ENCODE data around the gene TGFBR3L.
"Not testable (repeated sequence)": the region's sequence is repeated elsewhere in the genome, so short reads cannot be mapped to it uniquely, and the experiment has no call there.

Gene TGFBR3L

DNA sequence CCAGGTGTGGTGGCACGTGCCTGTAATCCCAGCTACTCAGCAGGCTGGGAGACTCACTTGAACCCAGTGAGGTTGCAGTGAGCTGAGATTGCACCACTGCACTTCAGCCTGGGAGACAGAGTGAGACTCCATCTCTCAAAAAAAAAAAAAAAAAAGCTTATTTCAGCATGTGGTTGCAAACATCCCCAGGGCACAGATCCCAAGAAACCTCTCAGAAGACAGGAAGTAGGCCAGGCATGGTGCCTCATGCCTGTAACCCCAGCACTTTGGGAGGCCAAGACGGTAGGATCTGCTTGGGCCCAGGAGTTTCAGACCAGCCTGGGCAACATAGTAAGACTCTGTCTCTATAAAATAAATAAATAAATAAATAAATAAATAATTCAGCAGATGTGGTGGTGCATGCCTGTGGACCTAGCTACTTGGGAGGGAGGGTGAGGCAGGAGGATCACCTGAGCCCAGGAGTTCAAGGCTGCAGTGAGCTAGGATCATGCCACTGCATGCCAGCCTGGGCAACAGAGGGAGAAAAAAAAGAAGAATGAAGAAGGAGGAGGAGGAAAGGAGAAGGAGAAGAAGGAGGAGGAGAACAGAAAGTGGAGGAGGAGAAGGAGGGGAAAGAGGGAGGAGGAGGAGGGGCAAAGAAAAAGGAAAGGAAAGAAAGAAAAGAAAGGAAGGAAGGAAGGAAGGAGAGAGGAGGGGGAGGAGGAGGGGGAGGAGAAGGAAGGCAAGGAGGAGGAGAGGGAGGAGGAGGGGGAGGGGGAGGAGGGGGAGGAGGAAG, 30.6 kb upstream of the TGFBR3L start:
- H3K9me3 ChIP-seq (replicated peaks; ENCODE audit: low read length) = no peaks in the 10 kb centered on the region
- no peak overlapping the region for H3K4me3 ChIP-seq (ENCODE audit: low read length)
- H3K4me1 ChIP-seq (ENCODE audit: control insufficient read depth, insufficient read depth, low read length) = peaks cover 9% of the 10 kb centered on the region
- no peak overlapping the region for H3K4me2 ChIP-seq (ENCODE audit: low read length)
- no peaks in the 10 kb centered on the region for H3K27me3 ChIP-seq (ENCODE audit: control insufficient read depth, insufficient read depth, low read length)
- H3K9ac ChIP-seq (ENCODE audit: low read depth, low read length) = no peak overlapping the region
- no peaks in the 10 kb centered on the region for H3K36me3 ChIP-seq (ENCODE audit: insufficient read depth, low read length)

DNA sequence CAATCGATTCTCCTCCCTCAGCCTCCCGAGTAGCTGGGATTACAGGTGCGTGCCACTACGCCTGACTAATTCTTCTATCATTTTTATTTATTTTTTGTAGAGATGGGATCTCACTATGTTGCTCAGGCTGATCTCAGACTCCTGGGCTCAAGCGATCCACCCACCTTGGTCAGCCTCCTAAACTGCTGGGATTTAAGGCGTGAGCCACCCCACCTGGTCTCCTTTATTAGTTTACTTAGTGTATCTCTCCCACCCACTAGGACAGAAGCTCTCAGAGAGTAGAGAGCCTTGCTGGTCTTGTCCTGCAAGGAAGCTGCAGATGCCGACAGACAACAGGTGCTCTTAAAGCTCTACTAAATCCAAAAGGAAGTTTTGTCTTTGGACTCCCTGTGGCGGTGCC, 28.8 kb upstream of the TGFBR3L start:
- H3K4me2 ChIP-seq (ENCODE audit: low read length) = no peak overlapping the region
- H3K4me3 ChIP-seq (ENCODE audit: low read length) = no peak overlapping the region
- H3K27me3 ChIP-seq (ENCODE audit: control insufficient read depth, insufficient read depth, low read length) = no peaks in the 10 kb centered on the region
- H3K4me1 ChIP-seq (ENCODE audit: control insufficient read depth, insufficient read depth, low read length) = peaks cover 10% of the 10 kb centered on the region
- no peaks in the 10 kb centered on the region for H3K9me3 ChIP-seq (replicated peaks; ENCODE audit: low read length)
- no peak overlapping the region for H3K9ac ChIP-seq (ENCODE audit: low read depth, low read length)
- H3K36me3 ChIP-seq (ENCODE audit: insufficient read depth, low read length) = no peaks in the 10 kb centered on the region

DNA sequence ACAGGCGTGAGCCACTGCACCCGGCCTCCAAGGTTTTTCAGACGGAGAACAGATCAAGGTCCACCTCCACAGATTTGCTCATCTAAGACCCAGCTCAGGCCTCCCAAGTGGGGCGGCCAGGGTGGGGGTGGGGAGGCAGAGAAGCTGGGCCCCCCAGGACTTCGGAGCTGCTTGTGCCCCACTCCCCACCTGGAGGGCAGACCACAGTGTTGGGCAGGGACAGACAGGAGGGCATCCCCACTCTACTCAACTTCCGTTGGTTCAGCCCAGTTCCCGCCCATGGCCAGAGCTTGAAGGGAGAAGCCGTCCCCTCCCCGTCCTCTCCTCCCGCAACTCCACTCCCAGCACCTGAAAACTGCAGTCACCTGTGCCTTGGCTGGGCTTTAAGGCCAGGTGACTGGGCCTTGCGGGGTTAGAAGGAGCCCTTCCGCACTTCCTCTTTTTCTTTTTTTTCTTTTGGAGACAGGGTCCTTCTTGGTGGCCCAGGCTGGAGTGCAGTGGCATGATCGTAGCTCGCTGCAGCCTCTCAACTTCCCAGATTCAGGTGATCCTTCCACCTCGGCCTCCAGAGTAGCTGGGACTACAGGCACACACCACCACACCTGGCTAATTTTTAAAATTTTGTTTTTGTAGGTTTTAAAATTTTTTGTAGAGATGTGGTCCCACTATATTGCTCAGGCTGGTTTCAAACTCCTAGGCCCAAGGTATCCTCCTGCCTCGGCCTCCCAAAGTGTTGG, 27.1 kb upstream of the TGFBR3L start:
- no peak overlapping the region for H3K4me3 ChIP-seq (ENCODE audit: low read length)
- no peaks in the 10 kb centered on the region for H3K9me3 ChIP-seq (replicated peaks; ENCODE audit: low read length)
- no peaks in the 10 kb centered on the region for H3K27me3 ChIP-seq (ENCODE audit: control insufficient read depth, insufficient read depth, low read length)
- H3K4me1 ChIP-seq (ENCODE audit: control insufficient read depth, insufficient read depth, low read length) = peaks cover 15% of the 10 kb centered on the region
- peak overlapping the region; percentile 94 for H3K4me2 ChIP-seq (ENCODE audit: low read length)
- no peaks in the 10 kb centered on the region for H3K36me3 ChIP-seq (ENCODE audit: insufficient read depth, low read length)
- H3K9ac ChIP-seq (ENCODE audit: low read depth, low read length) = no peak overlapping the region

DNA sequence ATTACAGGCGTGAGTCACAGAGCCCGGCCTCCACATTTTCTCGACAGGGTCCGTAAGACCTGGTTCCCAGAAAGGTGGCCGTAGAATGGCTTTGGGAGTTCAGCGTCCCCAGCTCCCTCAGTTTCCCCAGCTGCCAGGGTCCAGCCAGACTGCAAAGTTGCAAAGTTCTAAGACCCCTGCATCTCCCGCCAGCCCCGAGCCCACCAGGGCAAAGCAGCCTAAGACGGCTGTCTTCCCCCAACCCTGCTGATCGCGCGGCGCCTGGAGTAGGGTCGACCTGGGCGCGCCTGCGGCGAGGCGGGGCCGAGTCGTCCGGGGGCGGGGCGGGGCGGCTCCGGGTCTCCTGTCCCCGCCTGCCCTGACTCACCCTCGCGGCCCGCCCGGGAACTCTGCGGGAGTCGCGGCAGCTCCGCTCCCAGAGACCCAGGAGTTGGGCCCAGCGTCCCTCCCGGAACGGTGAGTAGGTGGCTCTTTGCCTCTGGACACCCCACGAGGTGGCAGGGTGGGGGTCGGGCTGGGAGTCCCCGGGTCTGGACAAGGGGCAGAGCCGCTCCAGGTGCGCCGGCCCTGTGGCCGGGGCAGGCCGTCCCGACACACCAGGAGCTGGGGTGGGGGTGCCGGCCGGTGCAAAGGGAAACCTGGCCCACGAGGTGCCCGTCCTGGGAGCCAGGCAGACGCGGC, 26.3 kb upstream of the TGFBR3L start, which contains the start of gene LRRC8E:
LRRC8E (plus strand) TSS at position 366 of the 681 bp plus-strand sequence. CDS start 7,094 bp downstream, outside the sequence.
- no peaks in the 10 kb centered on the region for H3K9me3 ChIP-seq (replicated peaks; ENCODE audit: low read length)
- peak within 1 kb of the TSS; percentile 94 for H3K4me2 ChIP-seq (ENCODE audit: low read length)
- H3K4me3 ChIP-seq (ENCODE audit: low read length) = peak within 1 kb of the TSS; percentile 80
- peak within 1 kb of the TSS; percentile 87 for H3K9ac ChIP-seq (ENCODE audit: low read depth, low read length)
- H3K27me3 ChIP-seq (ENCODE audit: control insufficient read depth, insufficient read depth, low read length) = no peaks in the 10 kb centered on the region
- H3K4me1 ChIP-seq (ENCODE audit: control insufficient read depth, insufficient read depth, low read length) = peaks cover 15% of the 10 kb centered on the region
- no peaks in the 10 kb centered on the region for H3K36me3 ChIP-seq (ENCODE audit: insufficient read depth, low read length)

DNA sequence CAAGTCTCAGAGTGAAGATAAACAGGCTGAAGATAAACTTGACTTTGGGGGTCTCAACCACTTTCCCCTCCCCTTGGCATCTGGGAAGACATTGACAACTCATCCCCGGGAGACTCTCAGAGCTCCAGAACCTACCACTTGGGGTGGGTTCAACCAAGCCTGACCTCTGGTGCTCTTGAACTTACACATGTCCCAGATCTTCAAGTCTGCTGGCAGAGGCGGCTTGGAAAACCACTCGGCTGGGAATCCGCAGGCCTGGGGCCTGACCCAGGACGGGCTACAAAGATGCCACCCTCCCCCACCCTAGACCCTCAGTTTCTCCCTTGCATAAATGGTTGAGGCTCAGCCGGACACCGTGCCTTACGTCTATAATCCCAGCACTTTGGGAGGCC, 25.8 kb upstream of the TGFBR3L start:
- Histone ChIP-seq H3K4me1 (ENCODE audit: control insufficient read depth, insufficient read depth, low read length) (peaks cover 15% of the 10 kb centered on the region), H3K36me3 (ENCODE audit: insufficient read depth, low read length) (no peaks in the 10 kb centered on the region), H3K9ac (ENCODE audit: low read depth, low read length) (peak overlapping the region; percentile 87), H3K9me3 (replicated peaks; ENCODE audit: low read length) (no peaks in the 10 kb centered on the region), H3K4me3 (ENCODE audit: low read length) (peak overlapping the region; percentile 80), H3K4me2 (ENCODE audit: low read length) (peak overlapping the region; percentile 94), H3K27me3 (ENCODE audit: control insufficient read depth, insufficient read depth, low read length) (no peaks in the 10 kb centered on the region)

DNA sequence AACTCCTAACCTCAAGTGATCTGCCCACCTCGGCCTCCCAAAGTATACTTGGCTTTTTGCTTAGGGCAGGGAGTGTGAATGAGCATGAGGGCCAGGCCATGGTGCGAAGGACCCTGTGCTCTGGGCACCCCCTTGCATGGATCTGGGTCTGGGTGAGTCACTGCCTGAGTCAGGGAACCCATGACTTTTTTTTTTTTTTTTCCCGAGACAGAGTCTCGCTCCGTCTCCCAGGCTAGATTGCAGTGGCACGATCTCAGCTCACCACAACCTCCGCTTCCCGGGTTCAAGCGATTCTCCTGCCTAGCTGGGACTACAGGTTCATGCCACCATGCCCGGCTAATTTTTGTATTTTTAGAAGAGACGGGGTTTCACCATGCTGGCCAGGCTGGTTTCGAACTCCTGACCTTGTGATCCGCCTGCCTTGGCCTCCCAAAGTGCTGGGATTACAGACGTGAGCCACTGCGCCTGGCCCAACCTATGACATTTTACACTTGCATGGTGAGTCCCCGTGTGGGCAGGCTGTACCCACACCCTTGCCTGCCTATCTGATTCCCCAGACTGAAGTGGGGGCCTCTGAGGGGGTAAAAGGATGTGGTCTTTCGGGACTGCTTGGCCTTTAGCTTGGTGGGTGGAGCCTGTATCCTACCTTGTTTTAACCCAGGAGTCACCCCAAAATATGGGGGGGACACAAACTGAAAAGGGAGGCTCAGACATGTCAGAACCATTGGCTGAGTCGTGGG, 21.1 kb upstream of the TGFBR3L start:
- H3K9me3 ChIP-seq (replicated peaks; ENCODE audit: low read length); H3K9ac ChIP-seq (ENCODE audit: low read depth, low read length); H3K27me3 ChIP-seq (ENCODE audit: control insufficient read depth, insufficient read depth, low read length); H3K4me3 ChIP-seq (ENCODE audit: low read length); H3K4me2 ChIP-seq (ENCODE audit: low read length); H3K36me3 ChIP-seq (ENCODE audit: insufficient read depth, low read length): not testable (repeated sequence)
- peaks cover 18% of the 10 kb centered on the region for H3K4me1 ChIP-seq (ENCODE audit: control insufficient read depth, insufficient read depth, low read length)

DNA sequence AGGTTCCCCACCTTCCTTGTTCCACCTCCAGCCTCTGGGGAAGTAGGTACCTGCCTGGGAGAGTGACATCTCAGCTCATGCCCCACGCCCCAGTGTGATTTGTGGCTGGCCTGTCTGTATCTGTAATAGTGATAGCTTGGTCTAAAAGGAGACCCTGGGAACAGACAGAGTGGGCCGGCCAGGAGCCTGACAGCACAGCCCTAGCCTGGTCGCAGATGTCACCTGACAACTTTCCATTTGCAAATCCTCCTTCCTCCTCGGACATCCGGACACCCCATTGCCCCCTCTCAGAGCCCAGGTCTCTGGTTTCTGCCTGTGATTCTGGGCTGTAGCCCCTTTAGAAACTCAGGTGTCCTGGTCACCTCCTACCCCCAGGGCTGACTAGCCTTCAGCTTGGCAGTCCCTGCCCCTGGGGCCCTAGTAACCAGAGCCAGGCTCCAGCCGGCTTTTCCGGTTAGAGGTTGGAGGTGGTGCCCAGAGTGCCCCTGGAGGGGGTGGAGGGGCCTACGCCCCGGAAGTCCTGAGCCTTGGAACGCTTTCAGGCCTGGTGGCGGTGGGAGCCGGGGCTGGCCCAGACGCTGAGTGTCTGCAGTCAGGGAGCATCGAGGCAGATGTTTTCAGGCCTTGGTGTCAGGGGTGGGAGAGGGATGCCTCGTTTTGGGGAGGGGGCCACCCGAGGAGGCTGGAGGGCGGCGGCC, 19.9 kb upstream of the TGFBR3L start:
- H3K4me2 ChIP-seq (ENCODE audit: low read length) = no peak overlapping the region
- H3K9me3 ChIP-seq (replicated peaks; ENCODE audit: low read length) = no peaks in the 10 kb centered on the region
- H3K9ac ChIP-seq (ENCODE audit: low read depth, low read length) = no peak overlapping the region
- H3K4me3 ChIP-seq (ENCODE audit: low read length) = no peak overlapping the region
- H3K36me3 ChIP-seq (ENCODE audit: insufficient read depth, low read length) = peaks cover 6% of the 10 kb centered on the region
- no peaks in the 10 kb centered on the region for H3K27me3 ChIP-seq (ENCODE audit: control insufficient read depth, insufficient read depth, low read length)
- H3K4me1 ChIP-seq (ENCODE audit: control insufficient read depth, insufficient read depth, low read length) = peaks cover 13% of the 10 kb centered on the region

DNA sequence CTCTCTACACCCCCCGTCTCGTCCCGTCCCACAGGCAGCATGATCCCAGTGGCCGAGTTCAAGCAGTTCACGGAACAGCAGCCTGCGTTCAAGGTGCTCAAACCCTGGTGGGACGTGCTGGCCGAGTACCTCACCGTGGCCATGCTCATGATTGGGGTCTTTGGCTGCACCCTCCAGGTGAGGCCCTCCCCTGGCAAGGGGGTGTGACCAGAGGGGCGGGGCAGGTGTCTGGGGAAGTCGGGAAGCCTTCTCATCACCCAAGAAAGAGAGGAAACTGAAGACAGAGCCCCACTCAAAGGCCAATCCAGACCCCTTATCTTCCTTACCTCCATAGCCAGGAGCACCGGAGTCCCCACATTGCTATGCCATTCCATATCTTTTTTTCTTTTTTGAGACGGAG, 19.1 kb upstream of the TGFBR3L start:
- Histone ChIP-seq H3K4me3 (ENCODE audit: low read length) (no peak overlapping the region), H3K4me1 (ENCODE audit: control insufficient read depth, insufficient read depth, low read length) (peaks cover 13% of the 10 kb centered on the region), H3K4me2 (ENCODE audit: low read length) (no peak overlapping the region), H3K27me3 (ENCODE audit: control insufficient read depth, insufficient read depth, low read length) (no peaks in the 10 kb centered on the region), H3K9ac (ENCODE audit: low read depth, low read length) (no peak overlapping the region), H3K9me3 (replicated peaks; ENCODE audit: low read length) (no peaks in the 10 kb centered on the region), H3K36me3 (ENCODE audit: insufficient read depth, low read length) (peaks cover 8% of the 10 kb centered on the region)

DNA sequence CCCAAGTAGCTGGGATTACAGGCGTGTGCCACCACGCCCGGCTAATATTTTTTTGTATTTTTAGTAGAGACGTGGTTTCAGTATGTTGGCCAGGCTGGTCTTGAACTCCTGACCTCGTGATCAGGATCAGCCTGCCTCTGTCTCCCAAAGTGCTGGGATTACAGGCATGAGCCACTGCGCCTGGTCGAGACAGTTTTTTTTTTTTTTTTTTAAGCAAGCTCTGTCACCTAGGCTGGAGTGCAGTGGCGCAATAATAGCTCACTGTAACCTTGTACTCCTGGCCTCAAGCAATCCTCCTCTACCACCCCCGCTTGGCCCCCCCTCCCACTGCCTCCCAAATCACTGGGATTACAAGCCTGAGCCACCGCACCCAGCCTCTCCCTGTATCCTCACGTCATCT, 17.3 kb upstream of the TGFBR3L start:
- Histone ChIP-seq H3K4me2 (ENCODE audit: low read length) (no peak overlapping the region), H3K4me1 (ENCODE audit: control insufficient read depth, insufficient read depth, low read length) (peaks cover 8% of the 10 kb centered on the region), H3K9ac (ENCODE audit: low read depth, low read length) (no peak overlapping the region), H3K4me3 (ENCODE audit: low read length) (no peak overlapping the region), H3K36me3 (ENCODE audit: insufficient read depth, low read length) (peaks cover 8% of the 10 kb centered on the region), H3K27me3 (ENCODE audit: control insufficient read depth, insufficient read depth, low read length) (no peaks in the 10 kb centered on the region), H3K9me3 (replicated peaks; ENCODE audit: low read length) (no peaks in the 10 kb centered on the region)

DNA sequence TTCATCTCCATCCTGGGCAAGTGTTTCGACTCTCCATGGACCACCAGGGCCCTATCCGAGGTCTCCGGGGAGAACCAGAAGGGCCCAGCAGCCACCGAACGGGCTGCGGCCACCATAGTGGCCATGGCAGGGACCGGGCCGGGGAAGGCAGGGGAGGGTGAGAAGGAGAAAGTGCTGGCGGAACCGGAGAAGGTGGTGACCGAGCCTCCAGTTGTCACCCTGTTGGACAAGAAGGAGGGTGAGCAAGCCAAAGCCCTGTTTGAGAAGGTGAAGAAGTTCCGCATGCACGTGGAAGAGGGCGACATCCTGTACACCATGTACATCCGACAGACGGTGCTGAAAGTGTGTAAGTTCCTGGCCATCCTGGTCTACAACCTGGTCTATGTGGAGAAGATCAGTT, 15.7 kb upstream of the TGFBR3L start:
- Histone ChIP-seq H3K4me2 (ENCODE audit: low read length) (no peak overlapping the region), H3K27me3 (ENCODE audit: control insufficient read depth, insufficient read depth, low read length) (no peaks in the 10 kb centered on the region), H3K9me3 (replicated peaks; ENCODE audit: low read length) (no peaks in the 10 kb centered on the region), H3K36me3 (ENCODE audit: insufficient read depth, low read length) (peaks cover 8% of the 10 kb centered on the region), H3K4me1 (ENCODE audit: control insufficient read depth, insufficient read depth, low read length) (peaks cover 17% of the 10 kb centered on the region), H3K4me3 (ENCODE audit: low read length) (no peak overlapping the region), H3K9ac (ENCODE audit: low read depth, low read length) (no peak overlapping the region)
